HUES6 (cell line): ENCODE data around the gene TXNDC17.
"Not testable (repeated sequence)": the region's sequence is repeated elsewhere in the genome, so short reads cannot be mapped to it uniquely, and the experiment has no call there.

Experiments
- H3K27ac ChIP-seq: 2 replicates; pipeline ENCODE4 v1.7.0; 2013; ENCODE audit warnings: low read depth, mild to moderate bottlenecking, low read length, inconsistent platforms
- H3K27me3 ChIP-seq: 2 replicates; pipeline ENCODE4 v1.6.1; 2013; ENCODE audit warnings: low read length; ENCODE audit not compliant: control insufficient read depth, insufficient read depth
- H3K36me3 ChIP-seq: 2 replicates; pipeline ENCODE4 v1.6.1; 2013; ENCODE audit warnings: low read length; ENCODE audit not compliant: control insufficient read depth, insufficient read depth
- H3K4me1 ChIP-seq: 2 replicates; pipeline ENCODE4 v1.6.1; 2013; ENCODE audit warnings: low read length; ENCODE audit not compliant: control insufficient read depth, insufficient read depth
- H3K4me3 ChIP-seq: 2 replicates; pipeline ENCODE4 v1.5.1; 2013; ENCODE audit warnings: low read depth, low read length
- H3K9ac ChIP-seq: one replicate; pipeline ENCODE4 v1.6.1; 2013; ENCODE audit warnings: mild to moderate bottlenecking, low read length
- H3K9me3 ChIP-seq: 2 replicates; pipeline ENCODE4 v1.6.1; 2013; ENCODE audit warnings: low read depth, low read length; ENCODE audit not compliant: control insufficient read depth, insufficient read depth

Gene TXNDC17

GRCh38 chr17:6684460-6684783 lies 43.6 kb downstream of the TXNDC17 start:
- Histone ChIP-seq H3K9ac (no peak overlapping the region), H3K36me3 (no peaks in the 10 kb centered on the region), H3K4me3 (no peak overlapping the region), H3K27me3 (no peaks in the 10 kb centered on the region), H3K9me3 (no peaks in the 10 kb centered on the region), H3K27ac (no peak overlapping the region), H3K4me1 (peaks cover 4% of the 10 kb centered on the region; the same call in 1 of the 2 replicates)

GRCh38 chr17:6684881-6685767 lies 44.3 kb downstream of the TXNDC17 start:
- no peaks in the 10 kb centered on the region for H3K36me3 ChIP-seq
- peaks cover 4% of the 10 kb centered on the region; the same call in 1 of the 2 replicates for H3K4me1 ChIP-seq
- no peaks in the 10 kb centered on the region for H3K9me3 ChIP-seq
- no peak overlapping the region for H3K9ac ChIP-seq
- H3K27ac ChIP-seq: no peak overlapping the region
- H3K4me3 ChIP-seq: no peak overlapping the region
- H3K27me3 ChIP-seq: no peaks in the 10 kb centered on the region

GRCh38 chr17:6686026-6686425 lies 45.2 kb downstream of the TXNDC17 start:
- H3K9me3 ChIP-seq: no peaks in the 10 kb centered on the region
- H3K4me3 ChIP-seq: no peak overlapping the region
- no peaks in the 10 kb centered on the region for H3K27me3 ChIP-seq
- H3K4me1 ChIP-seq: peaks cover 4% of the 10 kb centered on the region; the same call in 1 of the 2 replicates
- no peak overlapping the region for H3K27ac ChIP-seq
- H3K9ac ChIP-seq: no peak overlapping the region
- no peaks in the 10 kb centered on the region for H3K36me3 ChIP-seq

- H3K36me3 ChIP-seq: no peaks in the 10 kb centered on the region
- 0 out of 2 replicates have a peak, but pooled peaks cover 3% of the 10 kb centered on the region for H3K27me3 ChIP-seq
Observed at GRCh38 chr17:6688944-6689343, 48.1 kb downstream of the TXNDC17 start.

GRCh38 chr17:6690641-6691040 lies 49.8 kb downstream of the TXNDC17 start:
- Histone ChIP-seq H3K9ac (no peak overlapping the region), H3K4me3 (no peak overlapping the region), H3K9me3 (no peaks in the 10 kb centered on the region), H3K36me3 (no peaks in the 10 kb centered on the region), H3K4me1 (no peaks in the 10 kb centered on the region), H3K27me3 (0 out of 2 replicates have a peak, but pooled peaks cover 3% of the 10 kb centered on the region), H3K27ac (no peak overlapping the region)

More at GRCh38 chr17:6688944-6689343, 48.1 kb downstream of the TXNDC17 start:
- Histone ChIP-seq H3K9ac (no peak overlapping the region), H3K9me3 (no peaks in the 10 kb centered on the region), H3K4me3 (no peak overlapping the region), H3K4me1 (peaks cover 4% of the 10 kb centered on the region; the same call in 1 of the 2 replicates), H3K27ac (no peak overlapping the region)

GRCh38 chr17:6691546-6691945 lies 50.7 kb downstream of the TXNDC17 start:
- Histone ChIP-seq H3K9ac (no peak overlapping the region), H3K4me3 (no peak overlapping the region), H3K36me3 (no peaks in the 10 kb centered on the region), H3K9me3 (no peaks in the 10 kb centered on the region), H3K27ac (no peak overlapping the region), H3K27me3 (0 out of 2 replicates have a peak, but pooled peaks cover 3% of the 10 kb centered on the region), H3K4me1 (no peaks in the 10 kb centered on the region)

- not testable (repeated sequence) for H3K27ac ChIP-seq, H3K27me3 ChIP-seq, H3K9me3 ChIP-seq, H3K36me3 ChIP-seq, H3K4me3 ChIP-seq, H3K9ac ChIP-seq, H3K4me1 ChIP-seq
Observed at GRCh38 chr17:6691958-6692357, 51.1 kb downstream of the TXNDC17 start.
